HFF-Myc (cell line): ENCODE measurements around the gene OLFML2A.

Experiments
- DNase-seq: peaks from one replicate; pipeline ENCODE4 v3.0.0-alpha.2; 2011; ENCODE audit warnings: low read depth; ENCODE audit errors: extremely low read depth
- H3K4me3 ChIP-seq: replicated peaks from 2 replicates; pipeline ENCODE4 v1.5.1; 2011; ENCODE audit warnings: low read depth, mild to moderate bottlenecking, control low read depth, low read length
- CTCF ChIP-seq: IDR thresholded peaks from 2 replicates; pipeline ENCODE4 v1.5.1; 2012; ENCODE audit warnings: mild to moderate bottlenecking, low read depth, low read length, control low read depth; ENCODE audit errors: missing control alignments

The OLFML2A gene

GRCh38 chr9:124861342-124862229 is 84.7 kb downstream of the OLFML2A start, which contains the start of the genes ARPC5L and RPL35:
Gene ARPC5L (plus strand): TSS chr9:124862130. CDS start chr9:124869291, 7,161 bp downstream.
Gene RPL35 (minus strand): TSS chr9:124861957. CDS start chr9:124861912, 45 bp downstream.
- peak within 1 kb of the TSS; percentile 100 for H3K4me3 ChIP-seq
- DNase-seq = peak; percentile 60
- peak; percentile 15 for TF ChIP-seq CTCF

- no peak overlapping the region for H3K4me3 ChIP-seq
- no peak for DNase-seq
- TF ChIP-seq CTCF = no peak
Observed at GRCh38 chr9:124863371-124863871, 86.5 kb downstream of the OLFML2A start.
